ENCODE measurements around the gene PAF1. TPM values are rescaled to one million over a fixed set of nuclear protein-coding genes. Genes with fewer than 3 reads are reported as not detected.
A peak's percentile ranks its signal among the peaks of the same experiment; 100 is the strongest.

PAF1 gene
- total RNA-seq (2022) = 57.9 and 59.0 TPM in 2 replicates
- percentile 85 among the genes with signal in this experiment for Bru-seq, nascent RNA
- percentile 89 among the genes with signal in this experiment for BruChase-seq, experiment 1, labeled RNA remaining after a 2-hour chase
- BruChase-seq, experiment 2, labeled RNA remaining after a 6-hour chase = percentile 96 among the genes with signal in this experiment
- long read RNA-seq, transcript PAF1-201 (14 exons, 2,066 nt) = major isoform, 99 of 118 reads
- long read RNA-seq, partial matches to known transcripts = 14 of 118 reads
- long read RNA-seq, other reads (novel, unspliced or antisense) = 5 of 118 reads

GRCh38 chr19:39390751-39391437 is at the start of gene PAF1, which contains the start of gene MED29:
Gene PAF1 (minus strand): TSS chr19:39391106. CDS start chr19:39390864, 242 bp downstream.
Gene MED29 (plus strand): TSS chr19:39391378. CDS start chr19:39391423, 45 bp downstream.
- BruUV-seq (replicated peaks) = no TSS peak
- Mint-ChIP-seq H3K4me1 (ENCODE audit: low read depth, unreplicated experiment) (peaks cover 33% of the 10 kb centered on the region), H3K27ac (ENCODE audit: unreplicated experiment) (peak within 1 kb of the TSS; percentile 92), H3K27me3 (ENCODE audit: insufficient read depth, unreplicated experiment) (no peaks in the 10 kb centered on the region), H3K9me3 (ENCODE audit: unreplicated experiment) (no peaks in the 10 kb centered on the region), H3K4me3 (ENCODE audit: unreplicated experiment) (peak within 1 kb of the TSS; percentile 99), H3K36me3 (ENCODE audit: insufficient read depth, unreplicated experiment) (peaks cover 93% of the 10 kb centered on the region)
- DNase-seq = peak; percentile 98 to 99
- peak in 1 of 2 experiments; percentile 46 for TF ChIP-seq CTCF (IDR thresholded peaks at IDR 0.05; ENCODE audit: insufficient read depth in 1 of 2, low read depth in 1 of 2, low read length in 1 of 2, severe bottlenecking in 1 of 2, unreplicated experiment in 1 of 2)
- intact Hi-C loops (cut with micrococcal nuclease; ENCODE audit: unreplicated experiment) = loop anchor here (5.0 kb wide), 1 partner anchor 49 kb away; the partner anchor contains the start of gene SAMD4B
- no peaks in the 10 kb centered on the region for H3K9me3 ChIP-seq
- POLR2A ChIA-PET = interaction anchor here (0.8 to 2.0 kb wide), 13 partner anchors 9 to 124 kb away, joined by 3 to 54 read pairs (median 5); partner anchors contain the start of genes RPS16, SAMD4B, SELENOV and SUPT5H
- H3K4me1 ChIP-seq = peaks cover 10% of the 10 kb centered on the region
- CTCF ChIA-PET = interaction anchor here (0.6 to 1.5 kb wide), 7 partner anchors 18 to 90 kb away, joined by 3 to 8 read pairs (median 4); partner anchors contain the start of genes RPS16, SAMD4B and TIMM50
- H3K27me3 ChIP-seq (replicated peaks; ENCODE audit: control insufficient read depth, insufficient read depth, low read length) = no peaks in the 10 kb centered on the region
- peaks cover 7% of the 10 kb centered on the region for H3K36me3 ChIP-seq (ENCODE audit: control insufficient read depth, insufficient read depth, low read length)
- H3K4me3 ChIP-seq (ENCODE audit: low read depth, low read length) = peak within 1 kb of the TSS; percentile 76

DNA sequence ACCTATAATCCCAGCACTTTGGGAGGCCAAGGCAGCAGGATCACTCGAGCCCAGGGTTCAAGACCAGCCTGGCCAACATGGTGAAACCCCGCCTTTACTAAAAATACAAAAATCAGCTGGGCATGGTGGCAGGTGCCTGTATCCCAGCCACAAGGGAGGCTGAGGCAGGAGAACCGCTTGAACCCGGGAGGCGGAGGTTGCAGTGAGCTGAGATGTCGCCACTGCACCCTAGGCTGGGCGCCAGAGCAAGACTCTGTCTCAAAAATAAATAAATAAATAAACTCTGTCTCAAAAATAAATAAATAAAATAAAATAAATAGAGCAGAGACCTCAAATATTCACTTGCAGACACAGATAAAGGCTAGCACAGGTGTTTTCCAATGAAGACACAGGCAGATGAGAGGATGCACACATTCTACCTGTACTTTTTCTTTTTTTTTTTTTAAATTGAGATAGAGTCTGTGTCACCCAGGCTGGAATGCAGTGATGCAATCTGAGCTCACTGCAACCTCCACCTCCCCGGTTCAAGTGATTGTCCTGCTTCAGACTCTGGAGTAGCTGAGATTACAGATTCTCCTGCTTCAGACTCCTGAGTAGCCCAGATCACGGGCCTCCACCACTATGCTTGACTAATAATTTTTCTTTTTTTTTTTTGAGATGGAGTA is 47.5 kb upstream of the PAF1 start:
- peak overlapping the region; percentile 42 for H3K4me3 Mint-ChIP-seq (ENCODE audit: unreplicated experiment)
- Histone ChIP-seq H3K4me3 (ENCODE audit: low read depth, low read length) (no peak overlapping the region), H3K36me3 (ENCODE audit: control insufficient read depth, insufficient read depth, low read length) (peaks cover 1% of the 10 kb centered on the region), H3K4me1 (peaks cover 18% of the 10 kb centered on the region), H3K27me3 (replicated peaks; ENCODE audit: control insufficient read depth, insufficient read depth, low read length) (no peaks in the 10 kb centered on the region), H3K9me3 (no peaks in the 10 kb centered on the region)
- no peak for TF ChIP-seq CTCF (IDR thresholded peaks at IDR 0.05; ENCODE audit: insufficient read depth in 1 of 2, low read depth in 1 of 2, low read length in 1 of 2, severe bottlenecking in 1 of 2, unreplicated experiment in 1 of 2)
- peaks cover 33% of the 10 kb centered on the region for H3K36me3 Mint-ChIP-seq (ENCODE audit: insufficient read depth, unreplicated experiment)
- POLR2A ChIA-PET = interaction anchor here (0.6 to 1.1 kb wide), 5 partner anchors 9 to 60 kb away, joined by 3 to 5 read pairs (median 3); partner anchors contain the start of genes MED29 and PAF1
- no TSS peak for BruUV-seq (replicated peaks)
- DNase-seq = peak; percentile 67 to 71
- H3K27me3 Mint-ChIP-seq (ENCODE audit: insufficient read depth, unreplicated experiment) = no peaks in the 10 kb centered on the region
- H3K27ac Mint-ChIP-seq (ENCODE audit: unreplicated experiment) = peak overlapping the region; percentile 60
- no peaks in the 10 kb centered on the region for H3K9me3 Mint-ChIP-seq (ENCODE audit: unreplicated experiment)
- CTCF ChIA-PET = interaction anchor here (0.7 to 1.2 kb wide), 6 partner anchors 24 to 102 kb away, joined by 3 to 4 read pairs (median 4); partner anchors contain the start of genes DLL3 and EID2
- intact Hi-C loops (cut with micrococcal nuclease; ENCODE audit: unreplicated experiment) = no loop called here
- H3K4me1 Mint-ChIP-seq (ENCODE audit: low read depth, unreplicated experiment) = peaks cover 23% of the 10 kb centered on the region
